NCI-H774 (cell line): Measurements from ENCODE around the gene SKIL.
"Not testable (repeated sequence)": the region's sequence is repeated elsewhere in the genome, so short reads cannot be mapped to it uniquely, and the experiment has no call there.

ENCODE experiments used
- DNase-seq: peaks from one replicate; lab custom pipeline; 2025; lab: John Stamatoyannopoulos, UW

SKIL gene

GRCh38 chr3:170357176-170358041 is at the start of gene SKIL:
SKIL (plus strand) TSS chr3:170357715; CDS start chr3:170360332, 2,617 bp downstream.
- peak; percentile 100 for DNase-seq

- no peak for DNase-seq
Observed at GRCh38 chr3:170309046-170309445, 48.5 kb upstream of the SKIL start.

- no peak for DNase-seq
Observed at GRCh38 chr3:170317954-170318353, 39.6 kb upstream of the SKIL start.

GRCh38 chr3:170320461-170321121 is 36.9 kb upstream of the SKIL start:
- DNase-seq: no peak

- peak; percentile 10 for DNase-seq
Observed at GRCh38 chr3:170321321-170322034, 36.0 kb upstream of the SKIL start.

GRCh38 chr3:170322566-170323269 is 34.8 kb upstream of the SKIL start:
- no peak for DNase-seq

GRCh38 chr3:170323331-170323730 is 34.2 kb upstream of the SKIL start:
- DNase-seq: no peak

- no peak for DNase-seq
Observed at GRCh38 chr3:170324962-170325361, 32.6 kb upstream of the SKIL start.

- DNase-seq: no peak
Observed at GRCh38 chr3:170327040-170327808, 30.3 kb upstream of the SKIL start.

GRCh38 chr3:170327868-170328548 is 29.5 kb upstream of the SKIL start:
- not testable (repeated sequence) for DNase-seq

GRCh38 chr3:170330366-170330765 is 27.1 kb upstream of the SKIL start:
- DNase-seq: no peak

GRCh38 chr3:170331143-170331542 is 26.4 kb upstream of the SKIL start:
- DNase-seq: no peak

GRCh38 chr3:170337420-170337819 is 20.1 kb upstream of the SKIL start:
- DNase-seq: no peak

- DNase-seq: no peak
Observed at GRCh38 chr3:170338690-170339340, 18.7 kb upstream of the SKIL start.

GRCh38 chr3:170342273-170342672 is 15.2 kb upstream of the SKIL start:
- DNase-seq: not testable (repeated sequence)

- DNase-seq: not testable (repeated sequence)
Observed at GRCh38 chr3:170343859-170344258, 13.7 kb upstream of the SKIL start.

- no peak for DNase-seq
Observed at GRCh38 chr3:170344971-170345370, 12.5 kb upstream of the SKIL start.

GRCh38 chr3:170346481-170347392 is 10.8 kb upstream of the SKIL start:
- no peak for DNase-seq
